ENCODE results near the gene SLC29A1.

SLC29A1 gene

GRCh38 chr6:44243345-44243744, 19.9 kb downstream of the SLC29A1 start:
- H3K4me1 ChIP-seq (ENCODE audit: low read depth, poor library complexity, severe bottlenecking) = peaks cover 17% of the 10 kb centered on the region
- peaks cover 7% of the 10 kb centered on the region; the same call in 1 of the 2 replicates for H3K36me3 ChIP-seq (ENCODE audit: insufficient read depth)
- H3K4me3 ChIP-seq (IDR thresholded peaks at IDR 0.05; ENCODE audit: insufficient read depth, low read depth, low read length) = no peak overlapping the region
- H3K27me3 ChIP-seq (ENCODE audit: insufficient read depth, low read depth) = no peaks in the 10 kb centered on the region
- no peak for TF ChIP-seq CTCF (conservative IDR thresholded peaks at IDR 0.05; ENCODE audit: low read depth, low read length)
- H3K79me2 ChIP-seq (ENCODE audit: insufficient read depth, low read depth) = peaks cover 15% of the 10 kb centered on the region
- no peak overlapping the region for H2AFZ ChIP-seq (ENCODE audit: low read depth)
- H3K9ac ChIP-seq = no peak overlapping the region
- H3K27ac ChIP-seq = no peak overlapping the region
- no peak overlapping the region for H3K4me2 ChIP-seq
- H4K20me1 ChIP-seq (ENCODE audit: insufficient read depth) = peaks cover 10% of the 10 kb centered on the region

GRCh38 chr6:44245391-44245911, 22.1 kb downstream of the SLC29A1 start:
- Histone ChIP-seq H3K4me1 (ENCODE audit: low read depth, poor library complexity, severe bottlenecking) (peaks cover 34% of the 10 kb centered on the region), H3K79me2 (ENCODE audit: insufficient read depth, low read depth) (peaks cover 36% of the 10 kb centered on the region), H3K4me3 (IDR thresholded peaks at IDR 0.05; ENCODE audit: insufficient read depth, low read depth, low read length) (no peak overlapping the region), H3K4me2 (peak overlapping the region; percentile 61), H3K36me3 (ENCODE audit: insufficient read depth) (peaks cover 28% of the 10 kb centered on the region; the same call in 1 of the 2 replicates), H4K20me1 (ENCODE audit: insufficient read depth) (peaks cover 31% of the 10 kb centered on the region), H3K27me3 (ENCODE audit: insufficient read depth, low read depth) (no peaks in the 10 kb centered on the region), H3K27ac (no peak overlapping the region), H3K9ac (peak overlapping the region; percentile 98; the same call in 1 of the 2 replicates), H2AFZ (ENCODE audit: low read depth) (peak overlapping the region; percentile 63)
- no peak for TF ChIP-seq CTCF (conservative IDR thresholded peaks at IDR 0.05; ENCODE audit: low read depth, low read length)

GRCh38 chr6:44245912-44246662, 22.7 kb downstream of the SLC29A1 start:
- Histone ChIP-seq H3K4me3 (IDR thresholded peaks at IDR 0.05; ENCODE audit: insufficient read depth, low read depth, low read length) (no peak overlapping the region), H3K27ac (peak overlapping the region; percentile 91), H3K36me3 (ENCODE audit: insufficient read depth) (peaks cover 35% of the 10 kb centered on the region; the same call in 1 of the 2 replicates), H2AFZ (ENCODE audit: low read depth) (peak overlapping the region; percentile 63), H3K4me1 (ENCODE audit: low read depth, poor library complexity, severe bottlenecking) (peaks cover 40% of the 10 kb centered on the region), H3K79me2 (ENCODE audit: insufficient read depth, low read depth) (peaks cover 42% of the 10 kb centered on the region), H3K27me3 (ENCODE audit: insufficient read depth, low read depth) (no peaks in the 10 kb centered on the region), H3K9ac (peak overlapping the region; percentile 98), H3K4me2 (peak overlapping the region; percentile 61), H4K20me1 (ENCODE audit: insufficient read depth) (peaks cover 38% of the 10 kb centered on the region)
- TF ChIP-seq CTCF (conservative IDR thresholded peaks at IDR 0.05; ENCODE audit: low read depth, low read length) = no peak

- peaks cover 45% of the 10 kb centered on the region for H4K20me1 ChIP-seq (ENCODE audit: insufficient read depth)
- peaks cover 42% of the 10 kb centered on the region; the same call in 1 of the 2 replicates for H3K36me3 ChIP-seq (ENCODE audit: insufficient read depth)
- H3K4me2 ChIP-seq = peak within 1 kb of the TSS; percentile 99
- peak within 1 kb of the TSS; percentile 91 for H3K27ac ChIP-seq
- peak within 1 kb of the TSS; percentile 98 for H3K9ac ChIP-seq
- H3K79me2 ChIP-seq (ENCODE audit: insufficient read depth, low read depth) = peaks cover 49% of the 10 kb centered on the region
- H3K27me3 ChIP-seq (ENCODE audit: insufficient read depth, low read depth) = no peaks in the 10 kb centered on the region
- peak within 1 kb of the TSS; percentile 63 for H2AFZ ChIP-seq (ENCODE audit: low read depth)
- H3K4me1 ChIP-seq (ENCODE audit: low read depth, poor library complexity, severe bottlenecking) = peaks cover 45% of the 10 kb centered on the region
- TF ChIP-seq CTCF (conservative IDR thresholded peaks at IDR 0.05; ENCODE audit: low read depth, low read length) = no peak
- H3K4me3 ChIP-seq (IDR thresholded peaks at IDR 0.05; ENCODE audit: insufficient read depth, low read depth, low read length) = no peak within 1 kb of the TSS
These were observed 23.4 kb downstream of the SLC29A1 start, which contains the start of gene HSP90AB1 for GRCh38 chr6:44246663-44247337. Gene HSP90AB1, plus strand, starts transcription at chr6:44247101. Its CDS starts 1,529 bp downstream, at chr6:44248630.

Measured in KMS-11 (cell line).